ENCODE measurements around the gene PLD2.

Gene PLD2

GRCh38 chr17:4806777-4807604 lies at the start of gene PLD2:
TSS of gene PLD2 (plus strand) at chr17:4807152. CDS start at chr17:4807773, 621 bp downstream.
- peak; percentile 88 to 93 for DNase-seq

GRCh38 chr17:4759776-4760236 lies 47.1 kb upstream of the PLD2 start:
- DNase-seq = no peak

DNA sequence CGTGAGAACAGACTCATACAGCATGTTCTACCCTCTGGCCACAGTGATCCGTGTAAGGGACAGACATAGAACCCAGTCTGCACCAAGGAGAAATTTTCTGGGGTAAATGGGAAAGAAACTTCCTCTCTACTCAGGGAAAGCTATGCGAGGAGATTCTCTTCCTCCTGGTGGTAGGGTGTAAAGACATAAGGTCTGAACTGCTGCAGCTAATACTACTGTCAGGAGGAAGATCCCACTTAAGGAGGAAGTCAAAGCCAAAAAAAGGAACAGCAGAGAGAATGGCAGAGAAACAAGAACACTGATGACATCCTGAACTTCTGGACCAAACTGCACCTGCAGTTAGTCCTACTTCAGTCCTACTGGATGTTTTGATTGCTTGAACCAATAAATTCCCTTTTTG lies 42.4 kb upstream of the PLD2 start:
- no peak for DNase-seq

GRCh38 chr17:4766201-4766600 lies 40.8 kb upstream of the PLD2 start:
- DNase-seq = no peak

DNA sequence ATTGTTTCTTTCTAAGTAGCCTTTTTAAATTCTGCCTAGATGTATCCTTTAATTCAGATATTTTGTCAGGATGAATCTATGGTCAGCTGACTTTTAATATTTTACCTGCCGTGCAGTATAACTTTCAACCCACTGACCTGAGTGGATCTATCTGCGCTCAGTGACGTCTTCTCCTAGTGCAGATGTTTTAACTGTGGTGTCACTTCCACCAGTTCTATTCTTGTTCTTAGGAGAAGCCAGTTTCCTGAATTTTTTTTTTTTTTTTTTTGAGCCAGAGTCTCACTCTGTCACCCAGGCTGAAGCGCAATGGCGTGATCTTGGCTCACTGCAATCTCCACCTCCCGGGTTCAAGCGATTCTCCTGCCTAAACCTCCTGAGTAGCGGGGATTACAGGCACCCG lies 40.2 kb upstream of the PLD2 start:
- no peak for DNase-seq

GRCh38 chr17:4768298-4768697 lies 38.7 kb upstream of the PLD2 start:
- no peak for DNase-seq

- no peak for DNase-seq
Observed at GRCh38 chr17:4769628-4770027, 37.3 kb upstream of the PLD2 start.

DNA sequence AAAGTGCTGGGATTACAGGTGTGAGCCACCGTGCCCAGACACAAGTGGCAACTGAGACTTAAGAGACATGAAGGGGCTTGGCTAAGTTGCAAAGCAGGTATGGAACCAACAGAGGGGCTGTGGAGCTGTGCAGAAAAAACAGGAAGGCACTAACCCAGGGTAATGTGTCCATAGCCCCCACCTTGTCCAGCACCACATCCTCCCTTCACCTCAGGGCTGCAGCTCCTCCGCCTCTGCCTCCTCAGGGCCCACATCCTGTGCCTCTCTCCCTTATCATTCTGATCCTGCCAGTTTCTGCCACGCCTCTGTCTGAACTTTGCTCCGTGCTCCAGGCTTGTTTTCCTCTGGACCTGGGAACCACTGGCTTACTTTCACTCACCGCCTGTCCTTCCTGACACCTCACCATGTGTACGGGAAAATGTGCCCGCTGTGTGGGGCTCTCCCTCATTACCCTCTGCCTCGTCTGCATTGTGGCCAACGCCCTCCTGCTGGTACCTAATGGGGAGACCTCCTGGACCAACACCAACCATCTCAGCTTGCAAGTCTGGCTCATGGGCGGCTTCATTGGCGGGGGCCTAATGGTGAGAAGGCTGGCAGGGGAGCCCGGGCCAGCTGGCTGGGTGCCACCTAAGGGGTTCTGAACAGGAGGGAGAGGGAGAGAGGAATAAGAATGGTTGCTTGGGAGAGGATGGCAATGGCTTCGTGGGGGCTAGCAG lies 35.3 kb upstream of the PLD2 start, which contains the start of gene TM4SF5:
Gene TM4SF5, plus strand, starts transcription at position 368 of the 716 bp plus-strand sequence. Its CDS starts 37 bp downstream, at position 405.
- DNase-seq = peak in 1 of 2 experiments; percentile 48

DNA sequence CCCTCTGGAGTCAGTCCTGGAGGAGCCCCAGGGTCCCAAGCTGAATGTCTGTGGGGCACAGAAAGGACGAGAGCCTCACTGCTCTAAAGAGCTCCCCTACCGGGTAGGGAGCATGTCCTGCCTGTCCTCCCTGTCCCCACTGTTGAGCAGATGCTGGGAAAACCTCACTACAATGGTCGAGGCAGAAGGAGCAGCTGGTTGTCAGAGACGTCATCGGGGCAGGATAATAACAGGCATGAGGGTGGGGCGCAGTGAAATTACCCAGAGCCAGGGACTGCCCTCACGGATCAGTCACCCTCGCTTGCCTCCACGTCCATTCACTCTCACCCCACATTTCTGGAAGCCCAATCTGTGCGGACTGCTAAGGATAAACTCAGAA lies 34.7 kb upstream of the PLD2 start:
- DNase-seq = peak; percentile 36 to 72

DNA sequence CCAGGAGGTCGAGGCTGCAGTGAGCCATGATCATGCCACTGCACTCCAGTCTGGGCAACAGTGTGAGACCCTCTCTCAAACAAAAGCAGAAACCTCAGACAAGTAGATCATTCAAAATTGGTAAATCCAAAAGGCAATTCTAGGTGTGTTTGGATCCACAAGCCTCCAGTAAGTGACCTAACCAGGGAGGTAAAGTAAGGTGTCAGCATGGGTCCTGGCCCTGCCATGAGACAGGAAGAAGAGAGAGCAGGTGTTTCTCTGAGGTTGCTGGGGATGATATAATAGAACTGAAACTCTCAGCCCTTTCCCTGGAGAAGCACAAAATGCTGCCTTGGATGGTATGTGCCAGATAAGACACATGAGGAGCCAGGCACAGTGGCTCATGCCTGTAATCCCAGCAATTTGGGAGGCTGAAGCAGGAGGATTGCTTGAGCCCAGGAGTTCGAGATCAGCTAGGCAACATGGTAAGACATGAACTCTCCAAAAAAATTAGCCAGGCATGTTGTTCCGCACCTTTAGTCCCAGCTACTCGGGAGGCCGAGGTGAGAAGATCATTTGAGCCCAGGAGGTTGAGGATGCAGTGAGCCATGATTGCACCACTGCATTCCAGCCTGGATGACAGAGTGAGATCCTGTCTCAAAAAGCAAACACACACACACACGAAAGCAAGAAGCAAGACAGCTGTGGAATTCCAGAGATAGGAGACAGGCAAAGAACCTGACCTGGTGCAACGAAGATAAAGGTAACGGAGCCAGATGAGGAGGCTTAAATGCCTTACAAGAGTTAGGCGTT lies 28.8 kb upstream of the PLD2 start:
- DNase-seq = no peak

DNA sequence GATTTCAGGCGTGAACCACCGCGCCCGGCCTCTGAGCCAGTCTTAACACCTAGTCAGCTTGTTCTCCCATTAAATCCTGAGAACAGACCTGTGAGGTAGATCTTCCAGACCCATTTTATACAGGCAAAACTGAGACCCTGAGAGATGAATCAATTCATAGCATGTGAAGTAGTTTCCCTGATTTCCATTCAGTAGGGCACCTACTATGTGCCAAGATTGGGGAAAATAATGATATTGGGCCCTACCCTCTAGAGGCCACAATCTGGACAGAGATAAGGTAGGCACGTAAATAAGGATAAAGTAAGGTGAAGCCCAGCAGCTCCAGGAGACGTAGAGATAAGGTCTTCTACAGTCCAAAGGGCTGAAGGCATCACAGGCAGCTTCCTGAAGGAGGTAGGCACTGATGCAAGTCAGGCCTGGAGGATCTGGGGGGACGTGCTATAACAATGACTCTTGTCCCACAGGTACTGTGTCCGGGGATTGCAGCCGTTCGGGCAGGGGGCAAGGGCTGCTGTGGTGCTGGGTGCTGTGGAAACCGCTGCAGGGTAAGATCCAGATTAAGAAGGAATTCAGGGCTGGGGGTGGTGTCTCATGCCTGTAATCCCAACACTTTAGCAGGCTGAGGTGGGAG lies 26.5 kb upstream of the PLD2 start:
- no peak for DNase-seq

DNA sequence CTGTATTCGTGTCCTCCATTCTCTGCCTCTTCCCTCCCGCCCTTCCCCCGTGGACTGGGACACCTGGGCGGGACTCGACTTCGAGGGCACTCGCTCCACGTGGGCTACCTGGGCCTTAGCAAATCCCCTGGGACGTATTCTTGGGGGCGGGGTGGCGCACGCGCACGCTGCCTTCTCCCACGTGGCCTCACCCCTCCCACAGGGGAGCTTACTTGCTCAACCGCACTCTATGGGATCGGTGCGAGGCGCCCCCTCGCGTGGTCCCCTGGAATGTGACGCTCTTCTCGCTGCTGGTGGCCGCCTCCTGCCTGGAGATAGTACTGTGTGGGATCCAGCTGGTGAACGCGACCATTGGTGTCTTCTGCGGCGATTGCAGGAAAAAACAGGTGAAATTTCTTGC lies 24.3 kb upstream of the PLD2 start:
- no peak for DNase-seq

DNA sequence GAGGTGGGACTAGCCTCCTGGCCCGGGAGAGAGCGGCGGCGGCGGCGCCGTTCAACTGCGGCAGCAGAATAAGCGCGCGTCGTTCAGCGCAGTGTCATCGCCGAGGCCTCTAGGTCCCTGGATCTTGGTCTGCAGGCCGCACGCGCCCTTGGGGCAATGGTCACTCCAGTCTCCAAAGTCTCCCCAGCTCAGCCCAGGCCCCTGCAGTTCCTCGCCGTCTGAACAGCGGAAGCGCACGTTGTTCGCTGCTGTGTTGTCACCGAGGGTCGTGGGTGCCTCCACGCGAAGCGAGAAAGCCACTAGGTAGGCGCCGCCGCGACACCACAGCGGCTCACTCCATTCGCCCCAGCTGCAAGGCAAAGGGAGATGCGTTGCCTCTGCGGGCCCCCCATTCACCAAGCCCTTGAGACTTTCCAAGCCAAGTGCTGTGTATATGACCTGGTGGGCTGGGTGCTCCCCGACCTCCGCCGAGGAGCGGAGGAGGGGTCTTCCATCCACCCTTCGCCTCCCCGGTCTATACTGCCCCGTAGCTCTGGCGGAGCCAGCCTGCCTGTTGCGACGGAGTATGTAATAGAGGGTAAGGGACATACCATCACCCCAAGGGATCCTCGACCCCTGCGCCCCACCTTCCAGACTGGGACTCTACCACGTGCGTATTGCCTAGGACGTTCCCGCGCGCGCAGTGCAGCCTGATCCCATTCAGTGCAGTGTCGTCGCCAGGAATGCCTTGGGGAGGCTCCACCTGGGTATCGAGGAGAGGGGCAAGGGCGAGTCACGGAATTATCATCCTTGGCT lies 21.4 kb upstream of the PLD2 start:
- DNase-seq = no peak

DNA sequence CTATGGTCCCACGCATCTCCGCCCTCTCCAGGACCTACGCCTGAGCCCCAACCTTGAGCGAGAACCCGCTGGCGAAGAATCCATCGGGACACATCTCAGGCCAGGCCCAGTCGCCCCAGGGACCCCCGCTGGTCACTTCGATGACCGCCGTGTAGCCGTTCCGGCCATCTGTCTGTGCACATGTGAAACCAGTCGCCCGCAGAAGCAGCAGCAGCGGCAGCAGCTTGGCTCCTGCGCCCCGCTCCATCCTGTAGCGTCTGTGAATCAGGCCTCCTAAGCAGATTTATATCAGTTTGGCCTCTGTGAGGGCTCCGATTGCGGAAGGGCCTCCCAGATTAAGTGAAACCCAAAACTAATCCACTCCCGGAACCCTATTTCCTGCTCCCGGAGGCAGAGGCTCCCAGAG lies 20.8 kb upstream of the PLD2 start, which contains the start of gene VMO1:
Gene VMO1, minus strand, starts transcription at position 259 of the 406 bp plus-strand sequence. Its CDS starts 12 bp downstream, at position 247.
- DNase-seq = no peak

DNA sequence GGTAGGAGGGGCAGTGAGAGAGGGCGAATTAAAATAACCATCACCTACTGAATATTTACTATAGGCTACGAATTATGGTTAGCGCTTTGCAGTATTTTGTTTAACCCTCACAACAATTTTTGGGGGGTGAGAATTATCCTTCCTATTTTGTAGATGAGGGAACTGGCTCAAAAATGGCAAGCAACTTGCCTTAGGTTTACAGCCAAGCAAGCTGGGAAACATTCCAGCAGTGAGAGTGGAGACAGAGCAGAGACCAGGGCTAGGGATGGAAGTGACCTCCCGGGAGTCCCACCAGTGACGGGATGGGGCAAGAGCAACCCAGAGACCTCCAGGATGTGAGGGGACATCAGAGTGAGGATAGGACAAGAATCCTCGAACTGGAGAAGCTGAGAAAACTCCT lies 20.4 kb upstream of the PLD2 start:
- DNase-seq = no peak

GRCh38 chr17:4788159-4788806 lies 18.7 kb upstream of the PLD2 start:
- no peak for DNase-seq

- peak in 1 of 2 experiments; percentile 36 for DNase-seq
Observed at GRCh38 chr17:4788807-4789700, 17.9 kb upstream of the PLD2 start, which contains the start of gene GLTPD2. TSS of gene GLTPD2 (plus strand) at chr17:4788964. CDS start at chr17:4789012, 48 bp downstream.

GRCh38 chr17:4789701-4789950 lies 17.3 kb upstream of the PLD2 start:
- DNase-seq = no peak

DNA sequence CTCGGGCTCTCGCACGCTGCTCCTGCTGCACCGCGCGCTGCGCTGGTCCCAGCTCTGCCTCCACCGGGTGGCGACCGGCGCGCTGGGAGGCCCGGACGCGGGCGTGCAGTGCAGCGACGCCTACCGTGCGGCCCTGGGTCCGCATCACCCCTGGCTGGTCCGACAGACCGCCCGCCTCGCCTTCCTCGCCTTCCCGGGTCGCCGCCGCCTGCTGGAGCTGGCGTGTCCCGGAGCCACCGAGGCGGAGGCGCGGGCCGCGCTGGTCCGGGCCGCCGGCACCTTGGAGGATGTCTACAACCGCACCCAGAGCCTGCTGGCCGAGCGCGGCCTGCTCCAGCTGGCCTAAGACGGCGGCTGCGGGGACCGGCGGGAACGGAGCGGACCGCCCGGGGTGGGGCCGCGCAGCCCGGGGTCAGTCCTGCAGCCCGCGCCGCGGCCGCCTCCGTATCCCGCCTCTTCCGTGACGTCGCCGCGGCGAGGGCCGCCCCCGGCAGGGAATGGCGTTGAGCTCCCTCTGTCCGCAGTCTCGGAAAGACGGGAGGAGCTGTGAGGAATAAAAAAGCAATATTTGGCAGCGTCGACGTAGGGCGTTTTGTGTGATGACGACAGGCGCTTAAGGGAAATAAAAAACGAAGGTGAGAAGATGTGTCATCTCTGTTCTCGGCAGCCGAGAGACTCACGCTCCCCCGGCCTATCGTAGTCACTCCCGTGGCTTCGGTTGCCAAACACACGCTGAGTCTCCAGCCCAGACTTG lies 16.8 kb upstream of the PLD2 start:
- DNase-seq = peak; percentile 83 to 90

- DNase-seq = no peak
Observed at GRCh38 chr17:4790705-4791088, 16.3 kb upstream of the PLD2 start.
